ENCODE results near the gene IRGC. TPM values are rescaled to one million over a fixed set of nuclear protein-coding genes. Genes with fewer than 3 reads are reported as not detected.

IRGC gene
- total and polyA plus RNA-seq, 9 of the 15 experiments (the other 6 are each of a cell fraction or from before 2014, with no cell fraction given) = not detected

GRCh38 chr19:43682824-43683661, 32.8 kb upstream of the IRGC start (continued):
- TF ChIP-seq HOMEZ (CRISPR knock-in tag; IDR thresholded peaks at IDR 0.05) = no peak
- no peak for TF ChIP-seq CHAMP1 (IDR thresholded peaks at IDR 0.05)
- no peak for TF ChIP-seq MECOM (CRISPR knock-in tag; IDR thresholded peaks at IDR 0.05)
- TF ChIP-seq GTF2A2 (tag; IDR thresholded peaks at IDR 0.05) = no peak
- TF ChIP-seq SMAD2 (IDR thresholded peaks at IDR 0.05; ENCODE audit: low read depth, low read length) = no peak
- TF ChIP-seq FOXK1 (CRISPR knock-in tag; IDR thresholded peaks at IDR 0.05; ENCODE audit: borderline replicate concordance) = no peak
- no peak for TF ChIP-seq ZNF3 (CRISPR knock-in tag; IDR thresholded peaks at IDR 0.05)
- no peak for TF ChIP-seq TCFL5 (CRISPR knock-in tag; conservative IDR thresholded peaks at IDR 0.05)
- no peak for TF ChIP-seq ZNF239 (CRISPR knock-in tag; IDR thresholded peaks at IDR 0.05)
- TF ChIP-seq MGA (IDR thresholded peaks at IDR 0.05) = peak; percentile 49; the same call in 1 of the 2 replicates
- TF ChIP-seq HDAC8 (tag; IDR thresholded peaks at IDR 0.05) = no peak
- TF ChIP-seq MAZ (CRISPR knock-in tag; conservative IDR thresholded peaks at IDR 0.05 in 1 of 2, IDR thresholded peaks at IDR 0.05 in 1 of 2) = no peak

Data from K562 (cell line).